Activated naive CD4-positive, alpha-beta T cell treated with anti-CD3 and anti-CD28 coated beads, Interleukin-2, amount 50 U/mL, for 16 hours (primary cell): ENCODE results near the gene INSR.
"Not testable (repeated sequence)": the region's sequence is repeated elsewhere in the genome, so short reads cannot be mapped to it uniquely, and the experiment has no call there.

ENCODE experiments used
- DNase-seq: peaks from one replicate; pipeline ENCODE4 v3.0.0-alpha.2; 2020

The INSR gene

DNA sequence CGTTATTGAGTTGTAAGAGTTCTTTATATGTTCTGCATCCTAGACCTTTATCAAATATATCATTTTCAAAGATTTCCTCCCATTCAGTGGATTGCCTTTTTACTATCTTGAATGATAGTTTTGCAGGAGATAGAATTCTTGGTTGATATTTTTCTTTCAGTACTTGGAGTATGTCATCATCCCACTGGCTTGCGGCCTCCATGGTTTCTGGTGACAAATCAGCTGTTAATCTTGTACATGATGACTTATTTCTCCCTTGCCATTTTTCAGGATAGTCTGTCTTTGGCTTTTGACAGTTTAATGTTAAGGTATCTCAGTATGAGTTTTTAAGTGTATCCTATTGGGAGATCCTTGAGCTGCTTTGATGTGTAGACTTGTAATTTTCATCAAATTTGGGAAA lies 216.2 kb downstream of the INSR start:
- no peak for DNase-seq

DNA sequence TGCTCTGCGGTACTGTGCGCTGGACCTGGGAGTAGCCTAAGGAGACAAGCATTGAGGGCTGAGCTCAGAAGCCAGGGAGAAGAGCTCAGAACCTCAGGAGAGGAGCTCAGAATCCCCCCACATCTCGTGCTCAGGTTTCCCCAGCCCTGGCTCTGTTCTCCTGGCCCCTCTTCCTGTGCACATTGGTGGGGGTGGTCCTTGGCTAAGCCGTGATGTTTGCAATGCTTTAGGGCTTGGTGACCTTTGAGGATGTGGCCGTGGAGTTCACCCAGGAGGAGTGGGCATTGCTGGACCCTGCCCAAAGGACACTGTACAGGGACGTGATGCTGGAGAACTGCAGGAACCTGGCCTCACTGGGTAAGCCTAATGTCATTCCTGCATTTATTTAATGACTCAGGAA lies 218.1 kb downstream of the INSR start:
- DNase-seq: no peak

DNA sequence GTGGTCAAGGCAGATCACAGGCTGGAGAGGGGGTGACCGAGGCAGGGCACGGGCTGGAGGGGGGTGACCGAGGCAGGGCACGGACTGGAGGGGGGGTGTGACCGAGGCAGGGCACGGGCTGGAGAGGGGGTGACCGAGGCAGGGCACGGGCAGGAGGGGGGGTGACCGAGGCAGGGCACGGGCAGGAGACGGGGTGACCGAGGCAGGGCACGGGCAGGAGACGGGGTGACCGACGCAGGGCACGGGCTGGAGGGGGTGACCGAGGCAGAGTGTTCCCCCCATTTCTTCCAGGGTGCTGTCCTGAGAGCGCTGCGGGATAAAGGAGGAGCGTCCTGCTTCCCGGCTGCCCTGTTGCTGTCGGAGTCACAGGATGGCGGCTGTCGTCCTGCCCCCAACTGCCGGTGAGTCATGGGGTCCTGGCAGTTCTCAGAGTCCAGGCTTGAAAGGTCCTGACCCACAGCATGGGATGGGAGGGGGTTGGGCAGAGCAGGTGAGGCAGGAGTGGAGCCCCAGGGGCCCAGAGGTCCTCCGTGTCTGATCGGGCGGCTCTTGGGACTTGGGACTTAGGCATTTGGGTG lies 219.4 kb downstream of the INSR start:
- no peak for DNase-seq

DNA sequence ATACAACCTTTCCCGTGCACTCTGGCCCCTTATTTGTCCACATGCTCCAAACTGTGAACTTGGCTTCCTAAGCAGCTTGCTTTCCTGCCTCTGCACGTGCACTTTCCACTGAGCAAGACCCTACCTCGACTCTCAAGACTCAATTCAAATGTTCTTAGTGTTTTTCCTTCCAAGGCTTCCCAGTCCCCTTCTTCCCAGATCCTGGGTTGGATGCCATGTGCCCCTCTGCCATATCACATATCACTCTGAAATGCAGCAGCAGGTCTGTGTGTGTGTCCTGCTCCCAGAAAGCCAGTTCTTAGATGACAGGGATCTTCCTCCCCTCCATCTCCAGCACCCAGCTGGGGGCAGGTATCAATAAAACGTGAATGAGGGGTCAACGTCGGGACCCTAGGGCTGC lies 221.7 kb downstream of the INSR start:
- no peak for DNase-seq

DNA sequence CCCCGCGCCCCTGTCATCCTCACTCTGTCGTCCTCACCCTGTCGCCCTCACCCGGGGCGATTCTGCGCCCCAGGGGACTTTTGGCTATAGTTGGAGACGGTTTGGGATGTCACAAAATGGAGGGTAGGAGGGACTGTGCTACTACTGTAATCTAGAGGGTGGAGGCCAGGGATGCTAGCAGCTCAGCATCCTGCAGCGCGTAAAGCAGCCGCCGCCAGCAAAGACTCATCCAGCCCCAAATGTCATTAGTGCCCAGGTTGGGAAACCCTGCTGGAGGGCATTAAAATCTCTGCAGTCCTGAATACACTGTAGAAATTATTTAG lies 224.3 kb downstream of the INSR start:
- DNase-seq: no peak

DNA sequence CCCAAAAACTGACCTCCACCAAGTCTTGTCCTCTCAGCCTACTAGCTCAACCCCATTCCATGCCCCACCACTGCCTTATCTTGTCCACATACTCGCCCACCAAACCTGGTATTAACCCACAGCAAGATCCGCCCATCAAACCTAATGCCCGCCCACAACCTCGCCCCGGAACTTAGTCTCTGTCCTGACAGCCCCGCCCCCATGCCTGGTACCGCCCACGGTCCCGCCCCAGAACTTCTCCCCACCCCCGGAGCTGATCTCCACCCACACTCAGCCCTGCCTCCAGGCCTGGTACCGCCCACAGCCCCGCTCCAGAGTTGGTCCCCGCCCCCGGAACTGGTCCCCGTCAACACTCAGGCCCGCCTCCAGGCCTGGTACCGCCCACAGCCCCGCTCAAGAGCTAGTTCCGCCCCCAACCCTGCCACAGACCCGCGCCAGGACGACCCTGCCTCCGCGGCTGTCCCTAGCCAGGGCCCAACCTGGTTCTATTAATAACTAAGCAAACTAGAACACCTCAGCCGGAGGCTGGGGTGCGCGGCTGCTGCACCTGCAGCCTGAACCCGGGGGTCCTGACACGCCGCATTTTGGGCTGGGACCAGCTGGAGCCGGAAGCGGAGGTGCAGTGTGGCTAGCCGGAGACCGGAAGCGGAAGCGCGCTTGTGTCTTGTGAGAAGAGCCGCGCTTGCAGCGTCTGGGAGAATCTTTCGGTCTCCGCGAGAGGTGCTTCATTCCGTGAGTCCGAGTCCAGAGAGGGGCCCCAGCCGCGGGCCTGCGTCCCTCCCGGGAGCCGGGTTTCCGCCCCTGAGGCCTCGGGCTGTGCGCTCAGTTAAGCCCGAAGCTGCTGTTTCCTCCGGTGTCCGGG lies 224.9 kb downstream of the INSR start, which contains the start of gene ZNF557:
ZNF557 (plus strand) TSS at position 662 of the 862 bp plus-strand sequence. CDS start 5,372 bp downstream, outside the sequence.
- peak; percentile 99 for DNase-seq

DNA sequence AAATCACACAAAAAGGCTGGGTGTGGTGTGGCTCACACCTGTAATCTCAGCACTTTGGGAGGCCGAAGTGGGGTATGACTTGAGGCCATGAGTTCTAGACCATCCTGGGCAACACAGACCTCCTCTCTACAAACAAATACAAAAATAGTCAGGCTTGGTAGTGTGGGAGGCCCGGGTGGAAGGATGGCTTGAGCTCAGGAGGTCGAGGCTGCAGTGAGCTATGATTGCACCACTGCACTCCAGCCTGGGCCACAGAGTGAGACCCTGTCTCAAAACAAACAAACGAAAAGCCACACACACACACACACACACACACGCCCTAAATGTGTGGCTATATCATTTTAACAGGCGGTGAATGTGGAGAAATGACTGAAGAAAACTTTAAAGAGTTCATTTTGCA lies 225.6 kb downstream of the INSR start:
- DNase-seq: no peak

DNA sequence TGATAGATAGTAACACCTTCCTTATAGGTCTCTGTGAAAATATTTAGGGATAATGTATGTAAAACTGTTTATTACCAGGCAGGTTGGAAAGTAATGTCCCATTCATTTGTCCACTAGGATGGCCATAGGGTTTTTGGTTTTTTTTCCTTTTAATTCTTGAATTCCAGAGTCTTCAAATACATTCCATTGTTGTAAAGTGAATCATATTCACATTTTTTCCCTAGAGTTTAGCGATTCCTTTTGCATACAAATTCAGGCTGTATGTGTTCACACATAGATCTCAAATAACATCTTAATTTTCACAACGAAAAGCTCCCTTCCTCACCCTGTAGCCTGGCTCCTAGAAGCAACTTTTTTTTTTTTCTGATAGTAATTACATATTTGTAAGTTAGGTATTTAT lies 226.5 kb downstream of the INSR start:
- DNase-seq: no peak

DNA sequence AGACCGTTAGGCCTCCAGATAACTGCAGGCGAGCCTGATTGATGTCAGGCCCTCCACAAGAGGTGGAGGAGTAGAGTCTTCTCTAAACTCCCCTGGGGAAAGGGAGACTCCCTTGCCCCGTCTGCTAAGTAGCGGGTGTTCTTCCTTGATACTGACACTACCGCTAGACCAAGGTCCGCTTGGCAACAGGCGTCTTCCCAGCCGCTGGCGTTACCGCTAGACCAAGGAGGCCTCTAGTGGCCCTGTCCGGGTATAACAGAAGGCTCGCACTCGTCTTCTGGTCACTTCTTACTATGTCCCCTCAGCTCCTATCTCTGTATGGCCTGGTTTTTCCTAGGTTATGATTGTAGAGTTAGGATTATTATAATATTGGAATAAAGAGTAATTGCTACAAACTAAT lies 227.1 kb downstream of the INSR start:
- not testable (repeated sequence) for DNase-seq

DNA sequence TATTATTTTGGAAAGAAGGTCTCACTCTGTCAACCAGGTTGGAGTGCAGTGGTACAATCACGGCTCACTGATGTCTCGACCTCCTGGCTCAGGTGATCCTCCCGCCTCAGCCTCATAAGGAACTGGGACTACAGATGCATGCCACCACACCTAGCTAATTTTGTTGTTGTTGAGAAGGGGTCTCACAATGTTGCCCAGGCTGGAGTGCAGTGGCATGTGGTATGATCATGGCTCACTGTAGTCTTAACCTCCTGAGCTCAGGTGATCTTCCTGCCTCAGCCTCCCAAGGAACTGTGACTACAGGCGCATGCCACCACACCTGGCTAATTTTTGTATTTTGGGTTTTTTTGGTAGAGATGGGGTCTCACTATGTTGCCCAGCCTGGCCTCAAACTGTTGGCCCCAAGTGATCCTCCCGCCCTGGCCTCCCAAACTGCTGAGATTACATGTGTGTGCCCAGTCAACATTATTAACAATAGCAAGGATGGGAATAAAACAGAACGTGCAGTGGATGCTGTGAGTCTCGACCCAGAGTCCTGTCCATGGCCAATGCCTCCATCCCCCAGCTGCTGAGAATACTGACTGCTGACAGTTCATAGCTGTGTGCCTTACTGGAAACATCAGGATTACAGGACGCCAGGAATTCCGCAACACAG lies 230.3 kb downstream of the INSR start:
- no peak for DNase-seq

DNA sequence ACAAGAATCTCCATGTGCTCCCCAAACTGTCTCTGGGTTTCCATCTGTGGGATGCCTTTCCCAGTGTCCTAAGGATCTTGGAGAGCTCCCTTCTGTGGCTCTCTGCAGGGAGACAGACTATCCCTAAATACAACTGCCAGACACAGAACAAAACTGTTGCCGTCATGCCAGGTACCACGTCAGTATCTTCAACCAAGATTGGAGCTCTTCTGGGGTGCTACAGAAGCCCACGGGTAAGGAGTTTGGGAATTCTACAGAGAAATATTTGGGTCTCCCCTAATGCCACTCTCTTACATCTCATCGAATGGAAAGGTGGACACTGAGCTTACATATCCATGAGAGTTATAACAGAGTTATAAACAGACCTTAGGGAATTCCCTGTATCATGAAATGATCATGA lies 230.9 kb downstream of the INSR start:
- DNase-seq: no peak
